ENCODE measurements around the gene LMO1. TPM values are rescaled to one million over a fixed set of nuclear protein-coding genes. Genes with fewer than 3 reads are reported as not detected.

LMO1 gene
- total and polyA plus RNA-seq, 2 of the 8 experiments (the other 6 are each of a cell fraction or from before 2014, with no cell fraction given): 0.17 TPM; not detected in 1

GRCh38 chr11:8227156-8228152, 36.2 kb downstream of the LMO1 start:
- H2BK5ac ChIP-seq (ENCODE audit: low read depth, low read length): no peak overlapping the region
- H3K9me3 ChIP-seq (ENCODE audit: insufficient read depth in 2 of 2, low read depth in 1 of 2, low read length in 1 of 2): no peaks in the 10 kb centered on the region
- H4K5ac ChIP-seq (ENCODE audit: insufficient read length, low read depth, low read length): no peak overlapping the region
- no peak overlapping the region for H2AK5ac ChIP-seq (ENCODE audit: low read depth, low read length)
- no peaks in the 10 kb centered on the region for H3K27me3 ChIP-seq (replicated peaks in 1 of 4; ENCODE audit: control insufficient read depth in 3 of 4, extremely low read depth in 1 of 4, insufficient read depth in 3 of 4, low read length in 3 of 4)
- no peaks in the 10 kb centered on the region for H4K20me1 ChIP-seq (replicated peaks in 1 of 2; ENCODE audit: control insufficient read depth in 1 of 2, insufficient read depth in 2 of 2, low read length in 2 of 2)
- H3K9ac ChIP-seq (replicated peaks in 1 of 4; ENCODE audit: extremely low read depth in 1 of 4, low read depth in 3 of 4, low read length in 3 of 4): no peak overlapping the region
- H2BK12ac ChIP-seq (ENCODE audit: low read depth, low read length): no peak overlapping the region
- no peak overlapping the region for H3K27ac ChIP-seq (ENCODE audit: low read depth, low read length)
- H3K14ac ChIP-seq (ENCODE audit: insufficient read length): no peak overlapping the region
- POLR2A ChIA-PET (ENCODE audit: partially characterized antibody): interaction anchor here (0.9 kb wide), 1 partner anchor 9 kb away, joined by 3 read pairs; no protein-coding TSS in a partner anchor
- no peak overlapping the region for H3K18ac ChIP-seq (ENCODE audit: extremely low read depth, low read length)
- no peak overlapping the region for H2BK20ac ChIP-seq (ENCODE audit: low read length)
- CTCF ChIA-PET (ENCODE audit: partially characterized antibody): interaction anchor here (0.6 to 9.4 kb wide), 23 partner anchors 7 to 339 kb away, joined by 3 to 177 read pairs (median 4); partner anchors contain the start of gene LMO1
- H3K56ac ChIP-seq (replicated peaks; ENCODE audit: insufficient read length, low read depth, low read length): no peak overlapping the region
- H4K91ac ChIP-seq (replicated peaks; ENCODE audit: insufficient read length, low read length): no peak overlapping the region
- no peak overlapping the region for H4K8ac ChIP-seq (ENCODE audit: extremely low read depth, insufficient read depth, low read length)
- H2BK15ac ChIP-seq (ENCODE audit: low read length): no peak overlapping the region
- H3K4ac ChIP-seq (replicated peaks; ENCODE audit: insufficient read length, low read depth, low read length): no peak overlapping the region
- FAIRE-seq (no peak), DNase-seq (ENCODE audit: low read depth in 1 of 2, low spot score in 2 of 2) (no peak)
- no peaks in the 10 kb centered on the region for H3K36me3 ChIP-seq (ENCODE audit: control insufficient read depth in 2 of 4, insufficient read depth in 4 of 4, low read length in 3 of 4)
- no peak overlapping the region for H3K23ac ChIP-seq (ENCODE audit: insufficient read length)
- no peaks in the 10 kb centered on the region for H3K79me2 ChIP-seq (ENCODE audit: control insufficient read depth in 1 of 2, insufficient read depth in 2 of 2, low read length in 2 of 2)
- H3K79me1 ChIP-seq (ENCODE audit: low read depth, low read length): no peaks in the 10 kb centered on the region
- no peaks in the 10 kb centered on the region; the same call in 1 of the 2 replicates for H3K23me2 ChIP-seq (ENCODE audit: low read depth, low read length)
- H3K4me2 ChIP-seq (ENCODE audit: insufficient read depth in 1 of 2, low read depth in 2 of 2, low read length in 2 of 2): no peak overlapping the region
- H2AFZ ChIP-seq (ENCODE audit: low read length): no peak overlapping the region
- no peak overlapping the region for H2BK120ac ChIP-seq (replicated peaks; ENCODE audit: low read depth, low read length)
- 80% methylated on average over 4 of the region's 4 CpGs; no CpG with 5 or more reads in 1 of the 2 experiments for WGBS, 2 experiments (ENCODE audit: extremely low coverage in 1 of 2, insufficient coverage in 1 of 2, insufficient read length in 1 of 2, insufficient replicate concordance in 2 of 2, low coverage in 1 of 2, low lambda C conversion rate in 2 of 2, missing lambda C conversion rate in 1 of 2)
- TF ChIP-seq RBBP5 (IDR thresholded peaks at IDR 0.05; ENCODE audit: borderline replicate concordance, low read depth, low read length) (no peak), KDM1A (IDR thresholded peaks at IDR 0.05; ENCODE audit: borderline replicate concordance, low read length) (peak; percentile 77)
- peaks cover 0 to 14% (median 3%) of the 10 kb centered on the region in 4 experiments; a peak in 3 of 7 replicates for H3K4me1 ChIP-seq (replicated peaks in 1 of 4; ENCODE audit: control insufficient read depth in 3 of 4, insufficient read depth in 4 of 4, low read length in 3 of 4)
- no peak overlapping the region for H3K4me3 ChIP-seq (ENCODE audit: extremely low read depth in 1 of 4, insufficient read depth in 2 of 4, low read depth in 3 of 4, low read length in 4 of 4)
